ENCODE results near the gene NCKAP5.

- no peak for TF ChIP-seq EZH2 (IDR thresholded peaks at IDR 0.05; ENCODE audit: insufficient read depth, poor library complexity, severe bottlenecking)
- no peak for TF ChIP-seq EZH2phosphoT487 (IDR thresholded peaks at IDR 0.05; ENCODE audit: insufficient read depth, low read depth)
Observed at GRCh38 chr2:133380991-133381390, 187.3 kb downstream of the NCKAP5 start.

Data from GM23248 (cell line).